Heart left ventricle (tissue), 13 donors: ENCODE measurements around the gene MLLT10.

Experiments used
- POLR2A ChIP-seq, 2 donors: fragments of 450-650 bp; IDR thresholded peaks; one replicate each; pipeline ENCODE4 v1.6.1; 2017; ENCODE audit warnings: antibody characterized with exemption in 2 of 2, mild to moderate bottlenecking in 2 of 2, moderate library complexity in 2 of 2
- TF ChIP-seq, protein P1 (sequence below), 12 donors: fragments of 200-600 bp; sonication (generic) in 4 of 12; IDR thresholded peaks; one replicate each; pipeline versions ENCODE4 v1.5.0 to v1.8.0; 2018 to 2022; ENCODE audit warnings: antibody characterized with exemption in 12 of 12, mild to moderate bottlenecking in 5 of 12
- donor health status: ischemic (EF 13 %, LVEDD 7.1; RV severe dilation, severe dysfunction).
- donor health status: DM: no; HTN: yes; CAD: no.
- donor health status: DM: no; HTN: no; CAD: no.
- donor health status: ischemic (EF 25% LVEDD 6.9; RV normal size, moderate dysfunction).
- donor health status: ischemic (EF 25% LVEDD 5.7; RV mildly dilated, moderate dysfunction).
- donor health status: ischemic (EF 35%, LVEDD 5.7; RV mildly dilated, moderate dysfunction).
- donor health status: nonischemic (EF 11% LVEDD 7.7; RV severe dilation, severe dysfunction).
- donor health status: DM: yes; HTN: yes; CAD: no.
- donor health status: PGD.
- donor health status: ischemic (EF 29% LVEDD 5.4; RV normal size, mild dysfunction).
- donor health status: nonischemic (EF 23%, LVEDD 6.1; RV moderate dilation, normal function).

DNA sequence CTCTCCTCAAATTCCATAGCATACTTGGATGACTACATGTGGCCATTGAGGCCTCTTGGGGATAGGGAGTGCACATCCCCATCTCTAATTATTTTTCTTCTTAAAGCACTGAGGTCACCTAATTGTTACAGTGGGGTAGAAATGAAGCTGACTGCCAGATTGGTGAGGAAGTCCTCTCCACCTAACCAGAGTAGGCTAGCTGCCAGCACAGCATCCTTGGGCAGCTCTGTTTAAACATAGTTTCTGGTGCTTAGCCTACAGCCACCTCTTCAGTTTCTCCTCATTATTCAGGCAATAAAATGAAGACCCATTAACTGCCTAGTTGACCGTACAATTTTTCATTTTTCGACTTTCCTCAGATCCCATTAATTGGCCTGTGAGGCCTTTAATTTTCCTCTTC lies 104.6 kb downstream of the MLLT10 start:
- no peak for TF ChIP-seq POLR2A (IDR thresholded peaks at IDR 0.05)
- TF ChIP-seq, protein P1, sequence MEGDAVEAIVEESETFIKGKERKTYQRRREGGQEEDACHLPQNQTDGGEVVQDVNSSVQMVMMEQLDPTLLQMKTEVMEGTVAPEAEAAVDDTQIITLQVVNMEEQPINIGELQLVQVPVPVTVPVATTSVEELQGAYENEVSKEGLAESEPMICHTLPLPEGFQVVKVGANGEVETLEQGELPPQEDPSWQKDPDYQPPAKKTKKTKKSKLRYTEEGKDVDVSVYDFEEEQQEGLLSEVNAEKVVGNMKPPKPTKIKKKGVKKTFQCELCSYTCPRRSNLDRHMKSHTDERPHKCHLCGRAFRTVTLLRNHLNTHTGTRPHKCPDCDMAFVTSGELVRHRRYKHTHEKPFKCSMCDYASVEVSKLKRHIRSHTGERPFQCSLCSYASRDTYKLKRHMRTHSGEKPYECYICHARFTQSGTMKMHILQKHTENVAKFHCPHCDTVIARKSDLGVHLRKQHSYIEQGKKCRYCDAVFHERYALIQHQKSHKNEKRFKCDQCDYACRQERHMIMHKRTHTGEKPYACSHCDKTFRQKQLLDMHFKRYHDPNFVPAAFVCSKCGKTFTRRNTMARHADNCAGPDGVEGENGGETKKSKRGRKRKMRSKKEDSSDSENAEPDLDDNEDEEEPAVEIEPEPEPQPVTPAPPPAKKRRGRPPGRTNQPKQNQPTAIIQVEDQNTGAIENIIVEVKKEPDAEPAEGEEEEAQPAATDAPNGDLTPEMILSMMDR (IDR thresholded peaks at IDR 0.05) = no peak
